Spleen (tissue), 11 donors: ENCODE measurements around the gene PDC. TPM values are rescaled to one million over a fixed set of nuclear protein-coding genes. Genes with fewer than 3 reads are reported as not detected.

Source experiments
- DNase-seq: peaks from one replicate; pipeline ENCODE4 v3.0.0-alpha.2; 2020
- H3K27ac ChIP-seq, 8 donors: fragments of 200-600 bp; sonication (generic) in 7 of 8; 1 replicate in 4 of 8; 2 replicates in 4 of 8; pipeline versions ENCODE4 v1.5.0 to v1.8.0; 2016 to 2021; ENCODE audit warnings: inconsistent platforms in 4 of 8, mild to moderate bottlenecking in 4 of 8, moderate library complexity in 1 of 8
- H3K27me3 ChIP-seq, 7 donors: fragments of 200-600 bp; sonication (generic) in 6 of 7; replicated peaks in 1 of 7; 1 replicate in 4 of 7; 2 replicates in 3 of 7; pipeline versions ENCODE4 v1.5.0 to v1.8.0; 2016 to 2021; ENCODE audit warnings: inconsistent platforms in 3 of 7, mild to moderate bottlenecking in 1 of 7
- H3K36me3 ChIP-seq, 6 donors: fragments of 200-600 bp; sonication (generic) in 5 of 6; 1 replicate in 4 of 6; 2 replicates in 2 of 6; pipeline versions ENCODE4 v1.5.0 to v1.8.0; 2016 to 2021; ENCODE audit warnings: inconsistent platforms in 2 of 6
- H3K4me1 ChIP-seq, 6 donors: fragments of 200-600 bp; sonication (generic) in 5 of 6; 1 replicate in 3 of 6; 2 replicates in 3 of 6; pipeline versions ENCODE4 v1.5.0 to v1.8.0; 2016 to 2021; ENCODE audit warnings: inconsistent platforms in 3 of 6
- H3K4me3 ChIP-seq, 8 donors: fragments of 200-600 bp; sonication (generic) in 7 of 8; 1 replicate in 4 of 8; 2 replicates in 4 of 8; pipeline versions ENCODE4 v1.5.0 to v1.8.0; 2016 to 2021; ENCODE audit warnings: inconsistent platforms in 4 of 8, mild to moderate bottlenecking in 4 of 8, moderate library complexity in 2 of 8
- H3K9me3 ChIP-seq, 8 donors: fragments of 200-600 bp; sonication (generic) in 7 of 8; 1 replicate in 4 of 8; 2 replicates in 4 of 8; pipeline versions ENCODE4 v1.5.0 to v1.8.0; 2016 to 2021; ENCODE audit warnings: inconsistent platforms in 4 of 8
- POLR2A ChIP-seq, 3 donors: fragments of 450-650 bp; IDR thresholded peaks; one replicate each; pipeline ENCODE4 v1.5.1; 2017; ENCODE audit warnings: antibody characterized with exemption in 3 of 3, mild to moderate bottlenecking in 1 of 3
- POLR2AphosphoS5 ChIP-seq, 3 donors: sonication (generic); formaldehyde crosslinking; IDR thresholded peaks; one replicate each; pipeline ENCODE4 v1.5.1; 2017; ENCODE audit warnings: antibody characterized with exemption in 3 of 3
- WGBS, 5 donors: extraction: QIAGEN DNeasy Blood & Tissue Kit in 3 of 5; methylation state at CpG; one replicate each; pipeline versions ENCODE4 v1.1.5 to v1.1.7; 2013 to 2018; 5-methylcytosine and 5-hydroxymethylcytosine counted together
- intact Hi-C: fragments of 100-400 bp; cut with DNase I; formaldehyde crosslinking; loops from one replicate; pipeline ENCODE4 v1.15.0; 2023; ENCODE audit warnings: low total_unique reads
- polyA plus RNA-seq, 3 donors: library from polyadenylated mRNA; stranded (reverse); fragments of 200-250 nt; gene quantifications; one replicate each; pipeline ENCODE4 v1.2.1, GENCODE V29; 2013
- total RNA-seq, 7 donors: library from RNA; depleted of rRNA in 3 of 7; stranded (reverse); fragments of >200 nt in 3 of 7; fragmentation: NEBNext Ultra II Directional in 4 of 7; extraction: Animal tissue kit (Norgen Biotek cat#: 25700) in 4 of 7; gene quantifications; one replicate each; pipeline versions ENCODE4 v1.1.0 to v1.2.1, GENCODE V29; 2016 to 2021
- TF ChIP-seq, protein P1 (sequence below), 11 experiments: fragments of 200-600 bp in 7 of 11; fragments of 450-650 bp in 4 of 11; sonication (generic) in 4 of 11; IDR thresholded peaks in 8 of 11; conservative IDR thresholded peaks in 3 of 11; 1 replicate in 7 of 11; 2 replicates in 4 of 11; pipeline versions ENCODE4 v1.4.0 to v1.8.0; 2016 to 2021; ENCODE audit warnings: antibody characterized with exemption in 11 of 11, inconsistent platforms in 4 of 11, mild to moderate bottlenecking in 1 of 11
- donor health status: healthy with polysubstance abuse.
- donor health status: DM: no; HTN: no; CAD: no; lungs with moderate emphysema.
- donor health status: DM: no; HTN: no; CAD: no.
- donor health status: Bipolar disorder and iron deficiency.
- donor health status: healthy.
- donor health status: DM: no; HTN: no; CAD: no.
- donor health status: DM: yes; HTN: yes; CAD: no.

Gene PDC
- total and polyA plus RNA-seq, 10 donors, result not detected

DNA sequence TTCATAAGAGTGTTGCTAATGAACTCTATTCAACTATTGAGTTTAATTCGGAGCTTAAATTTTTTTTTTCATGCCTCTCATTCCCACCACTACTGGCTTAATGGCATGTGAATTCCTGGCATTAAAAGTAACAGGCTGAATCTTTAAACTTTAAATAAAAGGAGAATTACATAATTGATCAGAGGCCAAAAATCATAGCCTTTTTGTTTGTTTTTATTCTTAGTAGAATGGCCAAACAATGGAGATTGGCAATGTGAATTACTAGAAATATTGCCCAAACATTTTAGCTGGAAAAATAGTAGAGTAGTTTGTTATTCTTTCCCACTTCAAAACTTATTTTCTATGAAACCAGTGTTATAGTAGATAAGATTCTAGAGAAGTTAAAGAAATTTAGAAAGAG is 25.1 kb upstream of the PDC start:
- intact Hi-C loops, result no loop called here
- TF ChIP-seq, protein P1, sequence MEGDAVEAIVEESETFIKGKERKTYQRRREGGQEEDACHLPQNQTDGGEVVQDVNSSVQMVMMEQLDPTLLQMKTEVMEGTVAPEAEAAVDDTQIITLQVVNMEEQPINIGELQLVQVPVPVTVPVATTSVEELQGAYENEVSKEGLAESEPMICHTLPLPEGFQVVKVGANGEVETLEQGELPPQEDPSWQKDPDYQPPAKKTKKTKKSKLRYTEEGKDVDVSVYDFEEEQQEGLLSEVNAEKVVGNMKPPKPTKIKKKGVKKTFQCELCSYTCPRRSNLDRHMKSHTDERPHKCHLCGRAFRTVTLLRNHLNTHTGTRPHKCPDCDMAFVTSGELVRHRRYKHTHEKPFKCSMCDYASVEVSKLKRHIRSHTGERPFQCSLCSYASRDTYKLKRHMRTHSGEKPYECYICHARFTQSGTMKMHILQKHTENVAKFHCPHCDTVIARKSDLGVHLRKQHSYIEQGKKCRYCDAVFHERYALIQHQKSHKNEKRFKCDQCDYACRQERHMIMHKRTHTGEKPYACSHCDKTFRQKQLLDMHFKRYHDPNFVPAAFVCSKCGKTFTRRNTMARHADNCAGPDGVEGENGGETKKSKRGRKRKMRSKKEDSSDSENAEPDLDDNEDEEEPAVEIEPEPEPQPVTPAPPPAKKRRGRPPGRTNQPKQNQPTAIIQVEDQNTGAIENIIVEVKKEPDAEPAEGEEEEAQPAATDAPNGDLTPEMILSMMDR (IDR thresholded peaks at IDR 0.05 in 8 of 11, conservative IDR thresholded peaks at IDR 0.05 in 3 of 11), result no peak
- TF ChIP-seq POLR2AphosphoS5 (IDR thresholded peaks at IDR 0.05), result no peak
- TF ChIP-seq POLR2A (IDR thresholded peaks at IDR 0.05), result no peak
- no peak for DNase-seq
- Histone ChIP-seq H3K4me3 (no peak overlapping the region), H3K36me3 (no peaks in the 10 kb centered on the region), H3K4me1 (no peaks in the 10 kb centered on the region), H3K27me3 (no peaks in the 10 kb centered on the region), H3K27ac (no peak overlapping the region), H3K9me3 (no peaks in the 10 kb centered on the region)
- 76 to 93% (median 82%) methylated on average over 1 of the region's 1 CpG for WGBS, 5 donors

DNA sequence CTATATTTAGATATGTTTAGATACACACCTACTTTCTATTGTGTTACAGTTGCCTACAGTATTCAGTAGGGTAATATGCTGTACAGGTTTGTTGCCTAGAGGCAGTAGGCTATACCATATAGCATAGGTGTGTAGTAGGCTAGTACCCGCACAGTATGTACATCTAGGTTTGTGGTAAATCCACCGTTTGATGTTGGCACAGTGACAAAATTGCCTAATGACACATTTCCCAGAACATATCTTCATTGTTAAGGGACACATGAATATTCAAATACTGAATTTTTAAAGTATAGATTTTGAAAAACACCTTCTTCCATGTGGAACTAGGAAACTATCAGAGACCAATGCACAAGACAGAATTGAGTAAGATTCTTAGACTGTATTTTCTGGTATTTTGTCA is 22.6 kb upstream of the PDC start:
- intact Hi-C loops, result loop anchor here (5.0 kb wide), 1 partner anchor 504 kb away; no protein-coding TSS in a partner anchor
- H3K4me3 ChIP-seq, result no peak overlapping the region
- H3K27ac ChIP-seq, result no peak overlapping the region
- WGBS, 5 donors, result 33 to 64% (median 46%) methylated on average over 2 of the region's 2 CpGs
- H3K27me3 ChIP-seq, result no peaks in the 10 kb centered on the region
- H3K9me3 ChIP-seq, result no peaks in the 10 kb centered on the region
- no peak for DNase-seq
- no peaks in the 10 kb centered on the region for H3K4me1 ChIP-seq
- no peaks in the 10 kb centered on the region for H3K36me3 ChIP-seq
- TF ChIP-seq POLR2AphosphoS5 (IDR thresholded peaks at IDR 0.05), result no peak
- TF ChIP-seq, protein P1 (IDR thresholded peaks at IDR 0.05 in 8 of 11, conservative IDR thresholded peaks at IDR 0.05 in 3 of 11), result no peak
- TF ChIP-seq POLR2A (IDR thresholded peaks at IDR 0.05), result no peak

DNA sequence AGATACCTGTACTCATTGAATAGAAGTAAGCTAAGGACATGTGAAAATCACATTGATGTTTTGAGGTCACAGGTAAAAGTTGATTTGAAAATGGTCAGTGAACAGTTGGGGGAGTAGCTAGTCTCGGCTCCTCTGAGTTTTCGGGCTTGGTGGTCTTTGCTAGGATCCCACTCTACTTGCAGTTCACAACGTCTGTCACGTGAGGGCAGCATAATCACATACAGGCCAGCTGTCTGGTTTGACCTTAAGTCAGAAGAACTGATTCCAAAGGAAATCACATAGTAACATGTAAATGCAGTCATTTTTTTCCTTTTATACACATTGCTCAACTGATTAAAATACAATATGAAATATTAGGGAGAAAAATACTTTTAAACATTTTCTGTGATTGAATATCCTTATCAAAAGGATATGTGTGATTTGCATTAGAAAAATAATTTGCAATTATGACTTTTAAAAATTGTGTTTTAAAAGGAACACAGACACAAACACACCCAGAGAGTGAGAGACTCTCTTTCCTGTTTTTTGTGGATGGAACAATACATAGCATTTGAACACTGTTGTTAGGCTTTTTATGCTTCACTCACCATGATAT is 21.8 kb upstream of the PDC start:
- DNase-seq, result no peak
- no peak overlapping the region for H3K27ac ChIP-seq
- H3K4me1 ChIP-seq, result no peaks in the 10 kb centered on the region
- H3K27me3 ChIP-seq, result no peaks in the 10 kb centered on the region
- TF ChIP-seq POLR2A (IDR thresholded peaks at IDR 0.05), result no peak
- TF ChIP-seq, protein P1 (IDR thresholded peaks at IDR 0.05 in 8 of 11, conservative IDR thresholded peaks at IDR 0.05 in 3 of 11), result peak; percentile 12 to 80 (median 66)
- intact Hi-C loops, result loop anchor here (5.0 kb wide), 1 partner anchor 505 kb away; no protein-coding TSS in a partner anchor
- H3K4me3 ChIP-seq, result no peak overlapping the region
- H3K36me3 ChIP-seq, result no peaks in the 10 kb centered on the region
- H3K9me3 ChIP-seq, result no peaks in the 10 kb centered on the region
- 3 to 5% (median 4%) methylated on average over 4 of the region's 4 CpGs for WGBS, 5 donors

DNA sequence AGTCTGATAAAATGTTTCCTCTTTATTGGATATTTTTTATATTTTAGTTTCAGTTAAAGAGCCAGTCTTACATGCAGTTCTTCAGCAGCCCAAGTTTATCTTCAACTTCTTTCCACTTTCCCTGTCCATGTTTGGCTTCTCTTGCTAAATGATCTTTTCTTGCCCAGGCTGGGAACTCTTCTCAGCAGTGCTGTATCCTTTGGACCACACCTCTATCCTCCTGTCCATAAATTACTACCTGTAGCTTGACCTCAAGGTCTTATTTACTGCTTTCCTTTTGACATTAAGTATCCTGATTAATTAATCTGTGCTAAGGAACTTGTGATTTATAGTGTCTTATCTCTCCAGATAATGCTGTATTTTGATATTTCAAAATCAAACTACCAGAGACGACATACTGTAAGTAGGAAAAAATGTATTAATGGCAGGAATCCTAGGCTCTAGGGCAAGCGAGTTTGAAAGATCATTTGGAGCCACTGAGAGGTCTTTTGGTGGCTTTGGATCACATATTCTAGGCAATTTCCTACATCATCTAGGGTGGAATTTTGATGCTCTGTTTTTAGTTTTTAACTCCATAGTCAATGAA is 20.5 kb upstream of the PDC start:
- TF ChIP-seq, protein P1 (IDR thresholded peaks at IDR 0.05 in 8 of 11, conservative IDR thresholded peaks at IDR 0.05 in 3 of 11), result no peak
- TF ChIP-seq POLR2A (IDR thresholded peaks at IDR 0.05) (no peak), POLR2AphosphoS5 (IDR thresholded peaks at IDR 0.05) (no peak)
- Histone ChIP-seq H3K9me3 (no peaks in the 10 kb centered on the region), H3K4me1 (no peaks in the 10 kb centered on the region), H3K4me3 (no peak overlapping the region), H3K27ac (no peak overlapping the region), H3K36me3 (no peaks in the 10 kb centered on the region), H3K27me3 (no peaks in the 10 kb centered on the region)
- intact Hi-C loops, result loop anchor here (5.0 kb wide), 1 partner anchor 506 kb away; no protein-coding TSS in a partner anchor
- no peak for DNase-seq
- WGBS, 5 donors, result 78 to 89% (median 81%) methylated on average over 2 of the region's 2 CpGs
